Liver (tissue), 3 donors: Measurements from ENCODE around the gene EVA1C.

ENCODE experiments used
- EGR1 ChIP-seq, 2 donors: IDR thresholded peaks; 2 replicates each; pipeline ENCODE4 v1.6.1; 2016 to 2018; ENCODE audit warnings: antibody characterized with exemption in 2 of 2, low read depth in 2 of 2
- GABPA ChIP-seq, 2 donors: IDR thresholded peaks in 1 of 2; conservative IDR thresholded peaks in 1 of 2; 2 replicates each; pipeline ENCODE4 v1.6.1; 2016; ENCODE audit warnings: antibody characterized with exemption in 2 of 2, mild to moderate bottlenecking in 1 of 2, moderate library complexity in 1 of 2
- HNF4G ChIP-seq: IDR thresholded peaks from 2 replicates; pipeline ENCODE4 v1.6.1; 2016; ENCODE audit warnings: antibody characterized with exemption
- JUND ChIP-seq, 2 donors: IDR thresholded peaks; 2 replicates each; pipeline ENCODE4 v1.6.1; 2016; ENCODE audit warnings: antibody characterized with exemption in 2 of 2
- MAX ChIP-seq: IDR thresholded peaks from 2 replicates; pipeline ENCODE4 v1.6.1; 2016; ENCODE audit warnings: antibody characterized with exemption
- REST ChIP-seq: IDR thresholded peaks from 2 replicates; pipeline ENCODE4 v1.6.1; 2016; ENCODE audit warnings: antibody characterized with exemption, mild to moderate bottlenecking
- SP1 ChIP-seq: IDR thresholded peaks from 2 replicates; pipeline ENCODE4 v1.6.1; 2018; ENCODE audit warnings: antibody characterized with exemption, mild to moderate bottlenecking
- TAF1 ChIP-seq: conservative IDR thresholded peaks from 2 replicates; pipeline ENCODE4 v1.6.1; 2016; ENCODE audit warnings: antibody characterized with exemption, mild to moderate bottlenecking
- YY1 ChIP-seq: IDR thresholded peaks from 2 replicates; pipeline ENCODE4 v1.6.1; 2016; ENCODE audit warnings: antibody characterized with exemption, mild to moderate bottlenecking
- TF ChIP-seq, protein P1 (sequence below): fragments of 150-350 bp; IDR thresholded peaks from 2 replicates; pipeline ENCODE4 v1.5.1; 2017; ENCODE audit warnings: improper control_type of control experiment, low read depth, low read length; ENCODE audit not compliant: missing input control
- TF ChIP-seq, protein P2 (sequence below): IDR thresholded peaks from 2 replicates; pipeline ENCODE4 v1.6.1; 2016; ENCODE audit warnings: antibody characterized with exemption
- TF ChIP-seq, protein P3 (sequence below): IDR thresholded peaks from 2 replicates; pipeline ENCODE4 v1.6.1; 2016; ENCODE audit warnings: antibody characterized with exemption
- donor health status: healthy.
- donor health status: healthy.

- TF ChIP-seq MAX (no peak), JUND (IDR thresholded peaks at IDR 0.05) (no peak), HNF4G (no peak), EGR1 (IDR thresholded peaks at IDR 0.05; ENCODE audit: low read depth in 2 of 2) (no peak), SP1 (no peak), YY1 (no peak), REST (no peak), TAF1 (no peak), GABPA (IDR thresholded peaks at IDR 0.05 in 1 of 2, conservative IDR thresholded peaks at IDR 0.05 in 1 of 2) (no peak)
- TF ChIP-seq, protein P1, sequence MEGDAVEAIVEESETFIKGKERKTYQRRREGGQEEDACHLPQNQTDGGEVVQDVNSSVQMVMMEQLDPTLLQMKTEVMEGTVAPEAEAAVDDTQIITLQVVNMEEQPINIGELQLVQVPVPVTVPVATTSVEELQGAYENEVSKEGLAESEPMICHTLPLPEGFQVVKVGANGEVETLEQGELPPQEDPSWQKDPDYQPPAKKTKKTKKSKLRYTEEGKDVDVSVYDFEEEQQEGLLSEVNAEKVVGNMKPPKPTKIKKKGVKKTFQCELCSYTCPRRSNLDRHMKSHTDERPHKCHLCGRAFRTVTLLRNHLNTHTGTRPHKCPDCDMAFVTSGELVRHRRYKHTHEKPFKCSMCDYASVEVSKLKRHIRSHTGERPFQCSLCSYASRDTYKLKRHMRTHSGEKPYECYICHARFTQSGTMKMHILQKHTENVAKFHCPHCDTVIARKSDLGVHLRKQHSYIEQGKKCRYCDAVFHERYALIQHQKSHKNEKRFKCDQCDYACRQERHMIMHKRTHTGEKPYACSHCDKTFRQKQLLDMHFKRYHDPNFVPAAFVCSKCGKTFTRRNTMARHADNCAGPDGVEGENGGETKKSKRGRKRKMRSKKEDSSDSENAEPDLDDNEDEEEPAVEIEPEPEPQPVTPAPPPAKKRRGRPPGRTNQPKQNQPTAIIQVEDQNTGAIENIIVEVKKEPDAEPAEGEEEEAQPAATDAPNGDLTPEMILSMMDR = no peak
- TF ChIP-seq, protein P2, sequence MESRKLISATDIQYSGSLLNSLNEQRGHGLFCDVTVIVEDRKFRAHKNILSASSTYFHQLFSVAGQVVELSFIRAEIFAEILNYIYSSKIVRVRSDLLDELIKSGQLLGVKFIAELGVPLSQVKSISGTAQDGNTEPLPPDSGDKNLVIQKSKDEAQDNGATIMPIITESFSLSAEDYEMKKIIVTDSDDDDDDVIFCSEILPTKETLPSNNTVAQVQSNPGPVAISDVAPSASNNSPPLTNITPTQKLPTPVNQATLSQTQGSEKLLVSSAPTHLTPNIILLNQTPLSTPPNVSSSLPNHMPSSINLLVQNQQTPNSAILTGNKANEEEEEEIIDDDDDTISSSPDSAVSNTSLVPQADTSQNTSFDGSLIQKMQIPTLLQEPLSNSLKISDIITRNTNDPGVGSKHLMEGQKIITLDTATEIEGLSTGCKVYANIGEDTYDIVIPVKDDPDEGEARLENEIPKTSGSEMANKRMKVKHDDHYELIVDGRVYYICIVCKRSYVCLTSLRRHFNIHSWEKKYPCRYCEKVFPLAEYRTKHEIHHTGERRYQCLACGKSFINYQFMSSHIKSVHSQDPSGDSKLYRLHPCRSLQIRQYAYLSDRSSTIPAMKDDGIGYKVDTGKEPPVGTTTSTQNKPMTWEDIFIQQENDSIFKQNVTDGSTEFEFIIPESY = no peak
- TF ChIP-seq, protein P3, sequence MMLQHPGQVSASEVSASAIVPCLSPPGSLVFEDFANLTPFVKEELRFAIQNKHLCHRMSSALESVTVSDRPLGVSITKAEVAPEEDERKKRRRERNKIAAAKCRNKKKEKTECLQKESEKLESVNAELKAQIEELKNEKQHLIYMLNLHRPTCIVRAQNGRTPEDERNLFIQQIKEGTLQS = no peak
Observed at GRCh38 chr21:32494934-32495709, 82.6 kb downstream of the EVA1C start.
